NB4 (cell line): ENCODE results near the gene PIGB.

Source experiments
- CTCF ChIP-seq: IDR thresholded peaks from one replicate; pipeline ENCODE4 v1.5.1; 2012; ENCODE audit warnings: low read depth, low read length
- MAX ChIP-seq: IDR thresholded peaks from 2 replicates; pipeline ENCODE4 v1.6.1; 2011; ENCODE audit warnings: low read depth, low read length
- POLR2A ChIP-seq: IDR thresholded peaks from 2 replicates; pipeline ENCODE4 v1.6.1; 2011; ENCODE audit warnings: mild to moderate bottlenecking; ENCODE audit not compliant: insufficient read length; ENCODE audit errors: extremely low read depth

GRCh38 chr15:55402707-55403106, 83.7 kb downstream of the PIGB start:
- no peak for TF ChIP-seq CTCF
- no peak for TF ChIP-seq POLR2A
- TF ChIP-seq MAX: no peak
